ENCODE results near the gene SSTR3. TPM values are rescaled to one million over a fixed set of nuclear protein-coding genes. Genes with fewer than 3 reads are reported as not detected.
"Not testable (repeated sequence)": the region's sequence is repeated elsewhere in the genome, so short reads cannot be mapped to it uniquely, and the experiment has no call there.

SSTR3 gene
- polyA plus RNA-seq, 3 donors = 0.79 to 1.2 (median 0.83) TPM

GRCh38 chr22:37183432-37184379 lies 28.6 kb downstream of the SSTR3 start:
- no peak for DNase-seq (ENCODE audit: low read depth in 3 of 3, low spot score in 2 of 3)

GRCh38 chr22:37182949-37183245 lies 29.4 kb downstream of the SSTR3 start:
- no peak for DNase-seq (ENCODE audit: low read depth in 3 of 3, low spot score in 2 of 3)

DNA sequence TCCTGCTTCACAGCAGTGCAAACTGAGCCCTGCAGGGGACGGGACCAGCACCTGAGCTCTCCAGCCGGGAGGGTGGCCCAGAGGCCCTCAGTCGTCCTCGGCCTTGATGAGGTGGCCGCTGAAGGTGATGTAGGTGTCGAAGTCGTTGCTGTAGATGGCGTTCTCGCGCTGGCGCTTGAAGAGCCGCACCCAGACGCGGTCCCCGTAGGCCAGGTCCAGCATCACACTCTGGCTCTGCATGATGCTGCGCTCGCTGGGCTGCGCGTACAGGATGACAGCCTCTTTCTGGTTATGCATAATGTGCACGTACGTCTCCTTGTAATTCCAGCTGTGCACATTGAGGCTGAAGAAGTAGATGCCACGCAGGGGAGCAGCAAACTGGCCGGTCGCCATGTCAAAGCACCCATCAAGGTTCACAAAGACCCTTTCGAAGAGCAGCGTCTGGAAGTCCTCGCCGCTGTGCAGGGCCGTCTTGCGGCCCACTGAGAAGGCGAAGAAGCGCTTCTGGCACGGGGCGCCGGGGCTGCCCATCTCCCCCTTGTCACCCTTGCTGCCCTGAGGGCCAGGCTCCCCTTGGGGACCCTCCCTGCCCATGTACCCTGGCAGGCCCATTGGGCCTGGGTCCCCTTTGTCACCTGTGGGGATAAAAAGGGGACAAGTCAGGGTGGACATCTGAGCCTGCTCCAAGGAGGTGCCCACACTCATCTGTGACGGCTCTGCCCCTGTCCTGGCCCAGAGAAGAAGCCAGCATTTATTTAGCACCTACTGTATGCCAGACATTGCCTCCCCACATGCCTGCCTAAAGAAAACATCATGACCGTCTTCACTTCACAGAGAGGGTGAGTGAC lies 30.0 kb downstream of the SSTR3 start:
- DNase-seq (ENCODE audit: low read depth in 3 of 3, low spot score in 2 of 3) = no peak

DNA sequence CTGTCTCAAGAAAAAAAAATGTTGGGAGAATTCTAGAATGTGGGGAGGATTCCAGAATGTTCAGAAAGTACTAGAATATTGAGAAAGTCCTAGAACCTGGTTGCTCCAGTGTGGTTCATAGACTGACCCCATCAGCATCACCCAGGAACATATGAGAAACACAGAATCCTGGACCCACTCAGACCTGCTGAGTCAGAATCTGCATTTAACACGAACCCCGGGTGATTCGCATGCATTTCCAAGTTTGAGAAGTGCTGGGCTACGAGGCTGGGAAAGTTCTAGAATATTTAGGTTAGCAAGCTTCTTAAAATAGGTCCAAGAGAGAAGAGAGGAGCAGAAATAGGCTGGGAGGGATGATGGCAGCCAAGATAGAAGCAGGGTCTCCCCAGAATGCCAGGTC lies 30.6 kb downstream of the SSTR3 start:
- no peak for DNase-seq (ENCODE audit: low read depth in 3 of 3, low spot score in 2 of 3)

DNA sequence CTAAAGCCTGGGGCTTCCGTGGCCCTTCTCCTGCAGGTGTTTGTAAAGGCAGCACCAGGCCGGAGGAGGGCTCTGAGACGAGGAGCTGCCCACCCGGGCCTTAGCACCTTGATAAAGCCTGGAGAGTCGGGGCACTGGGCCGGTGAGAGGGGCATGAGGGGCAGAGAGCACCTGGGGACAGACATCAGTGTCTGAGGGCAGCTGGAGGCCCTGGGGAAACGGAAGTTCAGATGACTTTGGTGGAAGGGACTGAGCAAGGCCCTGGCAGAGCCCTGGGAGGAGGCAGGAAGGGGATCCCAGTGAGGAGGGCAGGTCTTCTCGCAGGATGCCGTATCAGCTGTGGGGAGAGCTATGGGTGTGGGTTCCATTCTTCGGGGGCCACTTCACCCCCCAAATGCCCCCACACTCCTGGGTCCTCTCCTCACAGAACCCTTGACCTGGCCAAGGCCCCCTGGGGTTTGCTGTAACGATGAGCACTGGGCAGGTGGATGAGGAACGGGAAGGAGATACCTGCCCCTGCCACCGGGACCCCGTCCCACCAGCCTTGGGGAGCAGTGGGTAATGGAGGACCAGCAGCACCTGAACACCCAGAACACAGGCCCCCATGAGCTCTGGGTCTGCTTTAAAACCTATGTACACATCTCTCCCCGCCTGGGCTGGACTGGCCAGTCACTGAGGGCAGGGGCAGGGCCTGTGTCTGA lies 31.6 kb downstream of the SSTR3 start:
- no peak for DNase-seq (ENCODE audit: low read depth in 3 of 3, low spot score in 2 of 3)

DNA sequence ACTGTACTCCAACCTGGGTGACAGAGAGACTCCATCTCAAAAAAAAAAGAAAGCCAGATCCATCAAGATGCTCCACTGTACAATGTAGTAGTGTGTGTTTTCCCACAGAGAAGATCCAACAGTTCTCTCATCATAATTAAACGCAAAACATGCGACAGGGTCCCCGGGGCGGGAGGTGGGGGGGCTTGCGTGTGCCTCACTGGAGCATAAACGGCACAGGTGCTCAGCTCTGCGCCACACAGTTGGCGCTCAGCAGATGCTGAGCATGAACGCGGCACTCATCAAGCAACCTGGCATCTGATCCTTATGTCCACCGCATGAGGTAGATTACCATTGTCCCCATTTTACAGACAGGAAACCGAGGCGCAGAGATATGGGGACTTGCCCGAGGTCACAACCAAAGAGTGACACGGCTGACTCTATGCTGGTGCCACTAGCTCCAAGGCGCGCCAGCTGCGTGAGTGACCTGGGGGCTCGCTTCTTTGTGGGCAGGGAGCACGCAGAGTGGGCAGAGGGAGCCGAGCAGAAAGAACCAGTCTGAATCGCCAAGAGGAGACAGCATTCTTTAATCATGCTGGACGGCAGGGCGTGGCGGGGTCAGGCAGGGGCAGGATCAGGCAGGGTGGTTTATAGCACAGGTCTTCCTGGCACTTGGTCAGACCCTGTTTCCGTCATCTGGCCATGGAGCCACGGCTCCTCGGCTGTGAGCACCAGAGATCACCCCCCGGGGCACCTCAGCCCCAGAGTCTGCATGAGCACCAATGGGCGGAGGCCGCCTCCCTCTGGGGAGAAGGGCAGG lies 32.5 kb downstream of the SSTR3 start:
- no peak for DNase-seq (ENCODE audit: low read depth in 3 of 3, low spot score in 2 of 3)

- DNase-seq (ENCODE audit: low read depth in 3 of 3, low spot score in 2 of 3) = no peak
Observed at GRCh38 chr22:37179126-37179470, 33.2 kb downstream of the SSTR3 start.

DNA sequence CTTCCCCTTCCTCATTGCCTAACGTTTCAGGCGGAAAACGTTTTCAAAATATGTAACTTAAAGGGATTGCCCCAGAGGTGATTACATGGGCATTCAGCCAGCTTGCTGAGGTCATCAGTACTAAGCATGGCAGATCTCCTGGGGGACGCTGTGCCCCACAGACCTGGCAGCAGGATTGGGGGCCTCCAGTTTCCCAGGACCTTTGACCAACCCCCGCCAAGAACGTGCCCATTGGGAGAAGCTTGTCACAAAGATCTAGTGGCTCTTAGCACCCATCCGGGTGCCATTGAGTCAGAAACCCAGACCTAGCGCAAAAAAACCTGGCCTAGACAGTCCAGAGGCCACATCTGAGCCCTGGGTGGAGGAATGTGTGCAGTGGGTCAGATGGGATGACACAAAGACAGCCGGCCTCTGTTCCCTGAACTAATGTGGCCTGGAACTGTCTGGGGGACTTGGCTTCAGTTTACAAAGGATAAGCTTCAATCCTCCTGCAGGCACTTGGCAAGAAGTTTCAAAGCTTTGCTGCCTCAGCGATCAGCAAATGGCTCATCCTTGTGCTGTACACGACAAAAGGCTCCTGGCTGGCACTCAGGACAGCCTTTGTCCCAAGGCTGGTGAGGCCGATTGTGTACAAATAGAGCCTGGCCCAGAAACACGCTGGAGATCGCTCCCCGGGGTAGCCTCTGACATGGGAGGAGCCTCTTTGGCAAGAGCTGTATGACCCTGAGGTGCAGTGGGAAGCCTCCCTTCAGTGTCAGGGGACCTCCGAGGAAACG lies 33.7 kb downstream of the SSTR3 start:
- DNase-seq (ENCODE audit: low read depth in 3 of 3, low spot score in 2 of 3) = no peak

GRCh38 chr22:37177755-37178154 lies 34.5 kb downstream of the SSTR3 start:
- no peak for DNase-seq (ENCODE audit: low read depth in 3 of 3, low spot score in 2 of 3)

DNA sequence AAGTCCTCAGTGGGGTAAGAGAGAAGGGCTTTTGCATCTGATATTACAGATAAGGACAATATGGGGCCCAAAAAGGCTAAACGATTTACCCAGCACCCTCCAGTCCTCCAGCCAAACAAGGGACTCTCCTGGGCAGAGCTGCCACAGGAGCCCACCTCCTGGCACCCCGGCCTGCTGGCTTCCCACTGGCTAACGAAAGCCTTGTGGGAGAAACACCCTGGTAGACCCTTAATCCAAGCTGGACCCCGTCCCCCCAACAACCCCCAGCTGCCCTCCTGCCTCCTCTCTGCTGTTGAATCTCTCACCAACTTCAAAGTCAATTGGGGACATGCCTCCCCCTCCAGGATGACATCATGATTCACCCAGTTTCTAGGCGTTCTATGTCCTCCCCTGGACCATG lies 35.1 kb downstream of the SSTR3 start:
- DNase-seq (ENCODE audit: low read depth in 3 of 3, low spot score in 2 of 3) = no peak

- DNase-seq (ENCODE audit: low read depth in 3 of 3, low spot score in 2 of 3) = no peak
Observed at GRCh38 chr22:37176464-37177061, 35.7 kb downstream of the SSTR3 start.

DNA sequence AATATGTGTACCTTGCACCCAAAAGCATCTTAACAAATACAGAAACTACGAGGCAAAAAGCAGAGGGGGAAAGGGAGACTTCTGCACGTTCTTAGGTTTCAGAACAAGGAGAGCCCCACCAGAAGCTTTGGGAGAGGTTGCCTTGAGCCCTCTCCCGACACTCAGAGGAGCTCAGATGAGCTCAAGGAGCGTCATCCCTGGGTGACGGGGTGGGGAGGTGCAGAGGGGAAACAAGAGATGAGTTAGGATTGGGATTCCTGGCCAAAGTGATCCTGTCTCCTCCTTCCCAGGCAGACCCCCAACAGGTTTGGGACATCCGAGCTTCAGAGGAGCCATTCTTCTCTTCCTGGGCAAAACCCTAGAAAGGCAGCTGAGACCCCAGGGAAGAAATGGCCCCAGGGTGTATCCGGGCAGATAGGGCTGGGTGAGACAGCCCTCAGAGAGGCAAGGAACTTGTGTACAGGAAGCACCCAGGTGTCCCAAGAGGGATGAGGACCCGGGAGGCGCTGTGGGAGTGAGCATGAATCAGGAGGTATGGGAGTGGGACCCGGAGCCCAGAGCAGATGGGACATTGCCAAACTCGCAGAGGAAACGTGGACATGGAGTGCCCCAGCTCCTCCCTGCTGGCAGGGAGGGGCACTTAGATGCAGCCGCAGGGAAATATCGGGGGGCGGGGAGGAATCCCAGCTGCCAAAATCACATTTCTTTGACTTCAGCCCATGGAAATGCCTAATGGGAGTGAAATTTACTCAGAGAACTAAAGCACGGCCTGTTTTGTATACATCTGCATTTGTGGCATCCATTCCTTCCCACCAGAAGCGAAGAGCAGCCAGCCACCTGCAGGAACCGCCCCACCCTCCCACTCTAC lies 36.6 kb downstream of the SSTR3 start:
- DNase-seq (ENCODE audit: low read depth in 3 of 3, low spot score in 2 of 3) = no peak

GRCh38 chr22:37174964-37175363 lies 37.3 kb downstream of the SSTR3 start:
- DNase-seq (ENCODE audit: low read depth in 3 of 3, low spot score in 2 of 3) = no peak

DNA sequence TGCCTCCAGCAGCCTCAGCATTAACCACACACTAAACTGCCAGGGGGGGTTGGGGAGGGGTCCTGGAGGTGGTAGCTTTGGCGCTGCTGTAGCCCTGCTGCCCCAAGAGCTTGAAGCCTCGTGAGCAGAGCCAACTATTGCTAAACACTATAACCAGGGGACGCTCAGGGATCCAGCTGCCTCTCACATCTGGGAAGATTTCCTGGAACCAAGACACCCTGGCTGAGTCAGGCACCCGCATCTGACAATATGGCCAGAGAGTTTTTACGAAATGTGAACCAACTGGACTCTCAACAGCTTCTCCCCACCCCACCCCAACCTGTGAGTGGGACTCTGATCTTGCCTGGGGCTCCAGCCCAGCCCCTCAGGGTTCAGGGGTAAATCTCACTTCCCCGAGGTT lies 38.6 kb downstream of the SSTR3 start:
- DNase-seq (ENCODE audit: low read depth in 3 of 3, low spot score in 2 of 3) = no peak

GRCh38 chr22:37172266-37173245 lies 39.7 kb downstream of the SSTR3 start:
- DNase-seq (ENCODE audit: low read depth in 3 of 3, low spot score in 2 of 3) = no peak

- no peak for DNase-seq (ENCODE audit: low read depth in 3 of 3, low spot score in 2 of 3)
Observed at GRCh38 chr22:37171662-37172061, 40.6 kb downstream of the SSTR3 start.

GRCh38 chr22:37170689-37171405 lies 41.4 kb downstream of the SSTR3 start:
- DNase-seq (ENCODE audit: low read depth in 3 of 3, low spot score in 2 of 3) = not testable (repeated sequence)

Measured in right renal cortex interstitium (tissue), 3 donors.